HL-60 (cell line): ENCODE measurements around the gene LRBA.

Source experiments
- GABPA ChIP-seq: IDR thresholded peaks from 2 replicates; pipeline ENCODE4 v1.6.1; 2012; ENCODE audit warnings: low read depth
- POLR2AphosphoS5 ChIP-seq: IDR thresholded peaks from 2 replicates; pipeline ENCODE4 v1.6.1; 2012; ENCODE audit warnings: low read depth
- SPI1 ChIP-seq: IDR thresholded peaks from 2 replicates; pipeline ENCODE4 v1.6.1; 2012; ENCODE audit warnings: low read depth, mild to moderate bottlenecking, borderline replicate concordance
- TF ChIP-seq, protein P1 (sequence below): IDR thresholded peaks from one replicate; pipeline ENCODE4 v1.5.1; 2011; ENCODE audit warnings: low read length, control low read depth, inconsistent platforms; ENCODE audit not compliant: insufficient read depth
- TF ChIP-seq, protein P2 (sequence below): IDR thresholded peaks from 2 replicates; pipeline ENCODE4 v1.6.1; 2012; ENCODE audit warnings: low read depth; ENCODE audit not compliant: insufficient replicate concordance

DNA sequence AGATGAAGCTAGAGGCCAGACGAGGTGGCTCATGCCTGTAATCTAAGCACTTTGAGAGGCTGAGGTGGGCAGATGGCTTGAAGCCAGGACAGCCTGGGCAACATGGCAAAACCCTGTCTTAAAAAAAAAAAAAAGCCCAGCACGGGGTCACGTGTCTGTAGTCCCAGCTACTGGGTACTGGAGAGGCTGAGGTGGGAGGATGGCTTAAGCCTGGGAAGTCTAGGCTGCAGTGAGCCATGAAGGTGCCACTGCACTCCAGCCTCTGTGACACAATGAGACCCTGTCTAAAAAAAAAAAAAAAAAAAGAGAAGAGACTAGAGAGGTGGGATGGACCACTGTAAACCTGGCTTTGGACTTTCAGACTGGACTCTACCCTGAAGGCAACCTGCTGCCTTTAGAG, 10.7 kb upstream of the LRBA start:
- TF ChIP-seq, protein P1, sequence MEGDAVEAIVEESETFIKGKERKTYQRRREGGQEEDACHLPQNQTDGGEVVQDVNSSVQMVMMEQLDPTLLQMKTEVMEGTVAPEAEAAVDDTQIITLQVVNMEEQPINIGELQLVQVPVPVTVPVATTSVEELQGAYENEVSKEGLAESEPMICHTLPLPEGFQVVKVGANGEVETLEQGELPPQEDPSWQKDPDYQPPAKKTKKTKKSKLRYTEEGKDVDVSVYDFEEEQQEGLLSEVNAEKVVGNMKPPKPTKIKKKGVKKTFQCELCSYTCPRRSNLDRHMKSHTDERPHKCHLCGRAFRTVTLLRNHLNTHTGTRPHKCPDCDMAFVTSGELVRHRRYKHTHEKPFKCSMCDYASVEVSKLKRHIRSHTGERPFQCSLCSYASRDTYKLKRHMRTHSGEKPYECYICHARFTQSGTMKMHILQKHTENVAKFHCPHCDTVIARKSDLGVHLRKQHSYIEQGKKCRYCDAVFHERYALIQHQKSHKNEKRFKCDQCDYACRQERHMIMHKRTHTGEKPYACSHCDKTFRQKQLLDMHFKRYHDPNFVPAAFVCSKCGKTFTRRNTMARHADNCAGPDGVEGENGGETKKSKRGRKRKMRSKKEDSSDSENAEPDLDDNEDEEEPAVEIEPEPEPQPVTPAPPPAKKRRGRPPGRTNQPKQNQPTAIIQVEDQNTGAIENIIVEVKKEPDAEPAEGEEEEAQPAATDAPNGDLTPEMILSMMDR: no peak
- no peak for TF ChIP-seq POLR2AphosphoS5
- TF ChIP-seq, protein P2, sequence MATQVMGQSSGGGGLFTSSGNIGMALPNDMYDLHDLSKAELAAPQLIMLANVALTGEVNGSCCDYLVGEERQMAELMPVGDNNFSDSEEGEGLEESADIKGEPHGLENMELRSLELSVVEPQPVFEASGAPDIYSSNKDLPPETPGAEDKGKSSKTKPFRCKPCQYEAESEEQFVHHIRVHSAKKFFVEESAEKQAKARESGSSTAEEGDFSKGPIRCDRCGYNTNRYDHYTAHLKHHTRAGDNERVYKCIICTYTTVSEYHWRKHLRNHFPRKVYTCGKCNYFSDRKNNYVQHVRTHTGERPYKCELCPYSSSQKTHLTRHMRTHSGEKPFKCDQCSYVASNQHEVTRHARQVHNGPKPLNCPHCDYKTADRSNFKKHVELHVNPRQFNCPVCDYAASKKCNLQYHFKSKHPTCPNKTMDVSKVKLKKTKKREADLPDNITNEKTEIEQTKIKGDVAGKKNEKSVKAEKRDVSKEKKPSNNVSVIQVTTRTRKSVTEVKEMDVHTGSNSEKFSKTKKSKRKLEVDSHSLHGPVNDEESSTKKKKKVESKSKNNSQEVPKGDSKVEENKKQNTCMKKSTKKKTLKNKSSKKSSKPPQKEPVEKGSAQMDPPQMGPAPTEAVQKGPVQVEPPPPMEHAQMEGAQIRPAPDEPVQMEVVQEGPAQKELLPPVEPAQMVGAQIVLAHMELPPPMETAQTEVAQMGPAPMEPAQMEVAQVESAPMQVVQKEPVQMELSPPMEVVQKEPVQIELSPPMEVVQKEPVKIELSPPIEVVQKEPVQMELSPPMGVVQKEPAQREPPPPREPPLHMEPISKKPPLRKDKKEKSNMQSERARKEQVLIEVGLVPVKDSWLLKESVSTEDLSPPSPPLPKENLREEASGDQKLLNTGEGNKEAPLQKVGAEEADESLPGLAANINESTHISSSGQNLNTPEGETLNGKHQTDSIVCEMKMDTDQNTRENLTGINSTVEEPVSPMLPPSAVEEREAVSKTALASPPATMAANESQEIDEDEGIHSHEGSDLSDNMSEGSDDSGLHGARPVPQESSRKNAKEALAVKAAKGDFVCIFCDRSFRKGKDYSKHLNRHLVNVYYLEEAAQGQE: no peak
- no peak for TF ChIP-seq GABPA
- TF ChIP-seq SPI1: no peak
